Upper lobe of right lung (tissue), 1 donor: Measurements from ENCODE around the gene TMEM18. TPM values are rescaled to one million over a fixed set of nuclear protein-coding genes. Genes with fewer than 3 reads are reported as not detected.

Source experiments
- ATAC-seq: fragments of 200-7000 bp; cut with Tn5 transposase; one replicate; pipeline ENCODE4 v1.9.1; 2020; ENCODE audit warnings: mild to moderate bottlenecking, moderate library complexity
- DNase-seq: peaks from one replicate; pipeline ENCODE4 v3.0.0-alpha.2; 2020
- H3K27ac ChIP-seq: fragments of 200-600 bp; one replicate; pipeline ENCODE4 v1.8.0; 2022
- H3K27me3 ChIP-seq: fragments of 200-600 bp; one replicate; pipeline ENCODE4 v1.8.0; 2022; ENCODE audit warnings: mild to moderate bottlenecking
- H3K36me3 ChIP-seq: fragments of 200-600 bp; one replicate; pipeline ENCODE4 v1.8.0; 2022
- H3K4me1 ChIP-seq: fragments of 200-600 bp; one replicate; pipeline ENCODE4 v1.8.0; 2022
- H3K4me3 ChIP-seq: fragments of 200-600 bp; one replicate; pipeline ENCODE4 v1.8.0; 2022; ENCODE audit warnings: mild to moderate bottlenecking
- H3K9me3 ChIP-seq: fragments of 200-600 bp; one replicate; pipeline ENCODE4 v1.8.0; 2022
- intact Hi-C: fragments of 100-400 bp; cut with DNase I; formaldehyde crosslinking; loops from one replicate; pipeline ENCODE4 v1.11.0; 2022
- long read RNA-seq: library from polyadenylated mRNA; unstranded; transcript quantifications from one replicate; pipeline ENCODE4 v2.0.0, GENCODE V29; 2021
- total RNA-seq: library from RNA; stranded (reverse); fragmentation: NEBNext Ultra II Directional; extraction: Animal tissue kit (Norgen Biotek cat#: 25700); gene quantifications from one replicate; pipeline ENCODE4 v1.2.1, GENCODE V29; 2021
- TF ChIP-seq, protein P1 (sequence below): fragments of 200-600 bp; IDR thresholded peaks from one replicate; pipeline ENCODE4 v1.8.0; 2022; ENCODE audit warnings: antibody characterized with exemption
- donor health status: DM: no; HTN: yes; CAD: no; lungs with severe emphysema.

Gene TMEM18
- 21.3 TPM for total RNA-seq
- long read RNA-seq, transcript TMEM18-201 (5 exons, 2,762 nt) = major isoform, 27 of 44 reads
- long read RNA-seq, partial matches to known transcripts = 0 of 44 reads
- long read RNA-seq, other reads (novel, unspliced or antisense) = 13 of 44 reads

GRCh38 chr2:677056-677958, at the start of gene TMEM18:
Gene TMEM18, minus strand, starts transcription at chr2:677406. Its CDS starts 61 bp downstream, at chr2:677345.
- peak within 1 kb of the TSS; percentile 98 for H3K4me3 ChIP-seq
- intact Hi-C loops = no loop called here
- H3K4me1 ChIP-seq = peaks cover 11% of the 10 kb centered on the region
- peaks cover 11% of the 10 kb centered on the region for H3K36me3 ChIP-seq
- no peak for DNase-seq
- H3K9me3 ChIP-seq = no peaks in the 10 kb centered on the region
- H3K27me3 ChIP-seq = no peaks in the 10 kb centered on the region
- TF ChIP-seq, protein P1, sequence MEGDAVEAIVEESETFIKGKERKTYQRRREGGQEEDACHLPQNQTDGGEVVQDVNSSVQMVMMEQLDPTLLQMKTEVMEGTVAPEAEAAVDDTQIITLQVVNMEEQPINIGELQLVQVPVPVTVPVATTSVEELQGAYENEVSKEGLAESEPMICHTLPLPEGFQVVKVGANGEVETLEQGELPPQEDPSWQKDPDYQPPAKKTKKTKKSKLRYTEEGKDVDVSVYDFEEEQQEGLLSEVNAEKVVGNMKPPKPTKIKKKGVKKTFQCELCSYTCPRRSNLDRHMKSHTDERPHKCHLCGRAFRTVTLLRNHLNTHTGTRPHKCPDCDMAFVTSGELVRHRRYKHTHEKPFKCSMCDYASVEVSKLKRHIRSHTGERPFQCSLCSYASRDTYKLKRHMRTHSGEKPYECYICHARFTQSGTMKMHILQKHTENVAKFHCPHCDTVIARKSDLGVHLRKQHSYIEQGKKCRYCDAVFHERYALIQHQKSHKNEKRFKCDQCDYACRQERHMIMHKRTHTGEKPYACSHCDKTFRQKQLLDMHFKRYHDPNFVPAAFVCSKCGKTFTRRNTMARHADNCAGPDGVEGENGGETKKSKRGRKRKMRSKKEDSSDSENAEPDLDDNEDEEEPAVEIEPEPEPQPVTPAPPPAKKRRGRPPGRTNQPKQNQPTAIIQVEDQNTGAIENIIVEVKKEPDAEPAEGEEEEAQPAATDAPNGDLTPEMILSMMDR = peak; percentile 29
- peak within 1 kb of the TSS; percentile 100 for H3K27ac ChIP-seq
- peak; percentile 93 for ATAC-seq

GRCh38 chr2:726169-726568, 49.0 kb upstream of the TMEM18 start:
- DNase-seq (no peak), ATAC-seq (no peak)
- Histone ChIP-seq H3K36me3 (no peaks in the 10 kb centered on the region), H3K27ac (no peak overlapping the region), H3K27me3 (no peaks in the 10 kb centered on the region), H3K4me3 (no peak overlapping the region), H3K9me3 (no peaks in the 10 kb centered on the region), H3K4me1 (no peaks in the 10 kb centered on the region)
- TF ChIP-seq, protein P1 = no peak
- intact Hi-C loops = no loop called here

GRCh38 chr2:725468-725867, 48.3 kb upstream of the TMEM18 start:
- DNase-seq (no peak), ATAC-seq (peak; percentile 68)
- intact Hi-C loops = no loop called here
- Histone ChIP-seq H3K36me3 (no peaks in the 10 kb centered on the region), H3K27me3 (no peaks in the 10 kb centered on the region), H3K4me3 (no peak overlapping the region), H3K27ac (no peak overlapping the region), H3K9me3 (no peaks in the 10 kb centered on the region), H3K4me1 (no peaks in the 10 kb centered on the region)
- TF ChIP-seq, protein P1 = no peak

DNA sequence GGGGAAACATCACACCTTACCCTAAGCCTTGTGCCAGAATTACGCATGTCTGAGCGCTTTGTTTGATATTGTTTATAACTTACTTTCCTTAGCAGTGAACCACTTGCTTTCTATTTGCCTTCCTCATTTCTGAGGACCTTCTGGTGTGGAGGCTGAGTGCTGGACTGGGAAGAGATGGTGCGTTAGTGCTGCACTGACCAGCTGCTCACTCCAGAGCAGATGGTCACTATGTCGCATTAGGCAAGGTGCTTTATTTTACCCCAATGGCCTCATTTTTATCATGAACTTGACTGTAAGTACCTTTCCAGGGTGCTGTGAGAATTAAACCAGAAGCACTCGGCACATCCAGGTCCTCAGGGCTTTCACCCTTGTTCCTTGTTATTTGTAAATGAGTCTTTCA, 46.6 kb upstream of the TMEM18 start:
- H3K27me3 ChIP-seq = no peaks in the 10 kb centered on the region
- no peak for ATAC-seq
- intact Hi-C loops = no loop called here
- H3K4me1 ChIP-seq = no peaks in the 10 kb centered on the region
- TF ChIP-seq, protein P1 = no peak
- H3K4me3 ChIP-seq = no peak overlapping the region
- no peak for DNase-seq
- H3K36me3 ChIP-seq = no peaks in the 10 kb centered on the region
- H3K9me3 ChIP-seq = no peaks in the 10 kb centered on the region
- H3K27ac ChIP-seq = no peak overlapping the region

GRCh38 chr2:720842-721241, 43.6 kb upstream of the TMEM18 start:
- Histone ChIP-seq H3K36me3 (no peaks in the 10 kb centered on the region), H3K27me3 (no peaks in the 10 kb centered on the region), H3K4me3 (no peak overlapping the region), H3K27ac (no peak overlapping the region), H3K4me1 (no peaks in the 10 kb centered on the region), H3K9me3 (no peaks in the 10 kb centered on the region)
- DNase-seq (no peak), ATAC-seq (no peak)
- TF ChIP-seq, protein P1 = no peak
- intact Hi-C loops = no loop called here
